GM12878 (cell line): ENCODE data around the gene RHOB. TPM values are rescaled to one million over a fixed set of nuclear protein-coding genes. Genes with fewer than 3 reads are reported as not detected.

Experiments
- ATAC-seq: fragments of 200-7000 bp; cut with Tn5 transposase; 3 replicates; pipeline ENCODE4 v1.9.1; 2020; ENCODE audit warnings: mild to moderate bottlenecking, moderate library complexity
- BruUV-seq: library from RNA; stranded (reverse); fragments of 400-500 nt; replicated peaks from 2 replicates; lab custom pipeline; 2021; lab: Mats Ljungman, UMichigan
- CTCF ChIA-PET: fragments of 300-600 bp; sonication (Branson Sonifier 250); formaldehyde crosslinking; extraction: SDS; loops from one replicate; lab custom pipeline; 2021; ENCODE audit warnings: inconsistent platforms; lab: Yijun Ruan, JAX
- POLR2A ChIA-PET: fragments of 350-600 bp; formaldehyde crosslinking; extraction: SDS; loops from one replicate; lab custom pipeline; 2021; ENCODE audit warnings: inconsistent platforms; lab: Charles Lee
- RAD21 ChIA-PET: fragments of 300-600 bp; sonication (Branson Sonifier 250); formaldehyde crosslinking; loops from one replicate; lab custom pipeline; 2023; ENCODE audit warnings: antibody characterized with exemption; ENCODE audit not compliant: unreplicated experiment; lab: Charles Lee
- SMC1A ChIA-PET: fragments of 300-600 bp; sonication (Branson Sonifier 250); formaldehyde crosslinking; loops from one replicate; lab custom pipeline; 2023; ENCODE audit not compliant: unreplicated experiment, uncharacterized antibody; lab: Charles Lee
- DNase-seq: peaks from one replicate; pipeline ENCODE4 v3.0.0-alpha.2; 2011; ENCODE audit warnings: low read depth, low spot score
- FAIRE-seq: peaks from 3 replicates; lab custom pipeline; 2011; peaks lifted over from hg19 to GRCh38; lab: Jason Lieb, UNC
- H2AFZ ChIP-seq: 2 replicates; pipeline ENCODE4 v1.6.0; 2011; ENCODE audit warnings: low read depth, low read length, control low read depth; ENCODE audit not compliant: control insufficient read depth
- H3K27ac ChIP-seq: 2 replicates; pipeline ENCODE4 v1.5.1; 2011; ENCODE audit warnings: control low read depth; ENCODE audit not compliant: control insufficient read depth, insufficient read depth
- H3K27me3 ChIP-seq, 2 experiments: replicated peaks in 1 of 2; 2 replicates each; pipeline versions ENCODE4 v1.6.0 to v1.6.1; 2011; ENCODE audit warnings: low read length in 1 of 2; ENCODE audit not compliant: control insufficient read depth in 2 of 2, insufficient read depth in 2 of 2
- H3K36me3 ChIP-seq, 2 experiments: 2 replicates each; pipeline ENCODE4 v1.5.1; 2011; ENCODE audit warnings: low read length in 1 of 2; ENCODE audit not compliant: control insufficient read depth in 2 of 2, insufficient read depth in 2 of 2
- H3K4me1 ChIP-seq: 2 replicates; pipeline ENCODE4 v1.6.1; 2011; ENCODE audit warnings: mild to moderate bottlenecking, low read length, moderate library complexity, mixed read lengths; ENCODE audit not compliant: control insufficient read depth, insufficient read depth
- H3K4me2 ChIP-seq: 2 replicates; pipeline ENCODE4 v1.6.0; 2011; ENCODE audit warnings: control low read depth; ENCODE audit not compliant: control insufficient read depth, insufficient read depth
- H3K4me3 ChIP-seq: fragments of 200-600 bp; sonication (generic); 2 replicates; pipeline ENCODE4 v1.5.1; 2016
- H3K79me2 ChIP-seq: 2 replicates; pipeline ENCODE4 v1.6.0; 2011; ENCODE audit warnings: low read length; ENCODE audit not compliant: control insufficient read depth, insufficient read depth
- H3K9ac ChIP-seq: 2 replicates; pipeline ENCODE4 v1.8.0; 2011; ENCODE audit warnings: low read length, control low read depth, mixed read lengths; ENCODE audit not compliant: control insufficient read depth, insufficient read depth
- H3K9me3 ChIP-seq: replicated peaks from 3 replicates; pipeline ENCODE4 v1.5.1; 2011; ENCODE audit warnings: mild to moderate bottlenecking, low read length; ENCODE audit not compliant: control insufficient read depth, insufficient read depth
- H4K20me1 ChIP-seq: 2 replicates; pipeline ENCODE4 v1.6.0; 2011; ENCODE audit not compliant: control insufficient read depth, insufficient read depth
- BRCA1 ChIP-seq: IDR thresholded peaks from 2 replicates; pipeline ENCODE4 v1.6.1; 2011; ENCODE audit warnings: low read depth, low read length, improper control_type of control experiment
- CUX1 ChIP-seq: IDR thresholded peaks from 2 replicates; pipeline ENCODE4 v1.6.1; 2012; ENCODE audit warnings: improper control_type of control experiment, low read depth, low read length; ENCODE audit not compliant: insufficient replicate concordance
- FOXM1 ChIP-seq: IDR thresholded peaks from 2 replicates; pipeline ENCODE4 v1.6.1; 2012; ENCODE audit warnings: low read depth, mild to moderate bottlenecking, inconsistent platforms, low read length, moderate library complexity
- GABPA ChIP-seq: IDR thresholded peaks from 2 replicates; pipeline ENCODE4 v1.6.1; 2014; ENCODE audit warnings: antibody characterized with exemption, low read depth, mild to moderate bottlenecking, inconsistent platforms
- GATAD2B ChIP-seq: fragments of 450-650 bp; conservative IDR thresholded peaks from 2 replicates; pipeline ENCODE4 v1.6.1; 2017; ENCODE audit warnings: low read depth, mild to moderate bottlenecking, moderate library complexity
- HDAC2 ChIP-seq: fragments of 200-600 bp; sonication (generic); IDR thresholded peaks from 2 replicates; pipeline ENCODE4 v1.6.1; 2017
- NR2C1 ChIP-seq: fragments of 450-650 bp; IDR thresholded peaks from 2 replicates; pipeline ENCODE4 v1.6.1; 2017; ENCODE audit warnings: antibody characterized with exemption, mild to moderate bottlenecking, moderate library complexity
- POU2F2 ChIP-seq: IDR thresholded peaks from 3 replicates; pipeline ENCODE4 v1.6.1; 2011; ENCODE audit warnings: low read depth, mild to moderate bottlenecking, low read length, borderline replicate concordance
- RB1 ChIP-seq: fragments of 450-650 bp; formaldehyde crosslinking; IDR thresholded peaks from 2 replicates; pipeline ENCODE4 v1.6.1; 2017; ENCODE audit warnings: mild to moderate bottlenecking, borderline replicate concordance
- RELA ChIP-seq: fragments of 450-650 bp; IDR thresholded peaks from 2 replicates; pipeline ENCODE4 v1.8.0; 2014; ENCODE audit warnings: borderline replicate concordance; ENCODE audit not compliant: partially characterized antibody
- RFX5 ChIP-seq: IDR thresholded peaks from 2 replicates; pipeline ENCODE4 v1.6.1; 2011; ENCODE audit warnings: low read depth, low read length, improper control_type of control experiment
- STAT1 ChIP-seq: fragments of 450-650 bp; conservative IDR thresholded peaks from 2 replicates; pipeline ENCODE4 v1.6.1; 2014; ENCODE audit warnings: antibody characterized with exemption, mild to moderate bottlenecking
- TCF3 ChIP-seq: IDR thresholded peaks from 2 replicates; pipeline ENCODE4 v1.6.1; 2012; ENCODE audit warnings: low read depth, mild to moderate bottlenecking, low read length, borderline replicate concordance; ENCODE audit not compliant: insufficient read depth
- WRNIP1 ChIP-seq: IDR thresholded peaks from 2 replicates; pipeline ENCODE4 v1.6.1; 2011; ENCODE audit warnings: low read depth, low read length, improper control_type of control experiment, borderline replicate concordance
- YY1 ChIP-seq: IDR thresholded peaks from 2 replicates; pipeline ENCODE4 v1.6.1; 2011; ENCODE audit warnings: low read depth, mild to moderate bottlenecking, low read length
- WGBS: methylation state at CpG from one replicate; pipeline ENCODE4 v1.1.6; 2016; ENCODE audit warnings: low lambda C conversion rate; ENCODE audit not compliant: insufficient replicate concordance, insufficient coverage; ENCODE audit errors: missing lambda C conversion rate; 5-methylcytosine and 5-hydroxymethylcytosine counted together
- in situ Hi-C: fragments of 300-500 bp; cut with MboI; formaldehyde crosslinking; loops from 9 replicates; pipeline ENCODE4 v1.14.3; 2018; ENCODE audit warnings: mixed read lengths
- intact Hi-C: fragments of 100-400 bp; cut with micrococcal nuclease; formaldehyde crosslinking; loops from one replicate; pipeline ENCODE4 v1.14.2; 2022; ENCODE audit not compliant: unreplicated experiment
- polyA plus RNA-seq, 11 experiments: library from polyadenylated mRNA; depleted of rRNA in 4 of 11; unstranded in 6 of 11; stranded (reverse) in 5 of 11; fragments of >200 nt; fragmentation: Nextera tagmentation in 4 of 11; fragmentation: Illumina TruSeq in 1 of 11; extraction: Ambion mirVana in 4 of 11; extraction: Trizol in 1 of 11; gene quantifications; 1 replicate in 1 of 11; 2 replicates in 10 of 11; pipeline versions ENCODE4 v1.2.1 to v1.2.3, GENCODE V29; 2011 to 2016; ENCODE audit warnings: inconsistent platforms in 2 of 11, missing spikeins in 2 of 11, low read depth in 1 of 11
- total RNA-seq, 4 experiments: library from RNA; depleted of rRNA in 3 of 4; stranded (reverse); fragments of >200 nt in 3 of 4; fragmentation: Illumina TruSeq in 1 of 4; extraction: Trizol in 1 of 4; gene quantifications; 2 replicates each; pipeline versions ENCODE4 v1.2.1 to v1.2.3, GENCODE V29; 2013 to 2021

The RHOB gene
- total and polyA plus RNA-seq, 10 of the 15 experiments (the other 5 are each of a cell fraction or from before 2014, with no cell fraction given) = 0.03 to 4.5 (median 1.2) TPM

- no peak overlapping the region for H3K4me2 ChIP-seq
- DNase-seq = no peak
Observed at GRCh38 chr2:20488201-20488641, 41.3 kb downstream of the RHOB start.

GRCh38 chr2:20488782-20489181 lies 41.9 kb downstream of the RHOB start:
- no peaks in the 10 kb centered on the region for H3K4me1 ChIP-seq
- no peaks in the 10 kb centered on the region for H3K79me2 ChIP-seq
- no peak for FAIRE-seq
- no peak overlapping the region for H2AFZ ChIP-seq
- no peaks in the 10 kb centered on the region for H4K20me1 ChIP-seq
- H3K36me3 ChIP-seq = no peaks in the 10 kb centered on the region
- 13% methylated on average over 5 of the region's 5 CpGs for WGBS
- peak overlapping the region; percentile 32; the same call in 1 of the 2 replicates for H3K4me2 ChIP-seq
- in situ Hi-C loops (no loop called here), intact Hi-C loops (no loop called here)
- no peaks in the 10 kb centered on the region for H3K9me3 ChIP-seq
- no peak for DNase-seq
- H3K9ac ChIP-seq = no peak overlapping the region
- peak; percentile 53 for ATAC-seq
- BruUV-seq = no TSS peak
- SMC1A ChIA-PET = interaction anchor here (1.0 kb wide), 1 partner anchor 35 kb away, joined by 4 read pairs; no protein-coding TSS in a partner anchor
- no peak overlapping the region for H3K27ac ChIP-seq
- no peak overlapping the region for H3K4me3 ChIP-seq
- CTCF ChIA-PET = interaction anchor here (0.7 kb wide), 1 partner anchor 163 kb away, joined by 4 read pairs; no protein-coding TSS in a partner anchor
- H3K27me3 ChIP-seq = no peaks in the 10 kb centered on the region
- POLR2A ChIA-PET = interaction anchor here (0.6 to 1.2 kb wide), 2 partner anchors 37 to 42 kb away, joined by 3 to 4 read pairs; partner anchors contain the start of gene RHOB
- RAD21 ChIA-PET = interaction anchor here (0.9 kb wide), 1 partner anchor 37 kb away, joined by 7 read pairs; no protein-coding TSS in a partner anchor
- TF ChIP-seq RELA (no peak), HDAC2 (no peak), POU2F2 (no peak), NR2C1 (no peak), RFX5 (no peak), FOXM1 (no peak), YY1 (no peak), STAT1 (no peak), GABPA (no peak), BRCA1 (no peak), CUX1 (peak; percentile 75), TCF3 (no peak)

More at GRCh38 chr2:20488201-20488641, 41.3 kb downstream of the RHOB start:
- no peak overlapping the region for H3K4me3 ChIP-seq
- H3K27me3 ChIP-seq = no peaks in the 10 kb centered on the region
- TF ChIP-seq RB1 = no peak
- TF ChIP-seq WRNIP1 = no peak
- no peak for TF ChIP-seq GATAD2B
- ATAC-seq (no peak), FAIRE-seq (no peak)
- intact Hi-C loops (no loop called here), in situ Hi-C loops (no loop called here)
- H2AFZ ChIP-seq = no peak overlapping the region
- H3K4me1 ChIP-seq = no peaks in the 10 kb centered on the region
- H3K9ac ChIP-seq = no peak overlapping the region
- SMC1A ChIA-PET = interaction anchor here (1.0 kb wide), 1 partner anchor 36 kb away, joined by 4 read pairs; no protein-coding TSS in a partner anchor
- H3K9me3 ChIP-seq = no peaks in the 10 kb centered on the region
- H3K27ac ChIP-seq = no peak overlapping the region
- WGBS = 48% methylated on average over 9 of the region's 9 CpGs
- H3K79me2 ChIP-seq = no peaks in the 10 kb centered on the region
- BruUV-seq = no TSS peak
- CTCF ChIA-PET = no interaction called here
- H3K36me3 ChIP-seq = no peaks in the 10 kb centered on the region
- POLR2A ChIA-PET = no interaction called here
- no peaks in the 10 kb centered on the region for H4K20me1 ChIP-seq
- RAD21 ChIA-PET = interaction anchor here (0.9 kb wide), 1 partner anchor 37 kb away, joined by 7 read pairs; no protein-coding TSS in a partner anchor
